HCT116 (cell line): ENCODE results near the gene IREB2. TPM values are rescaled to one million over a fixed set of nuclear protein-coding genes. Genes with fewer than 3 reads are reported as not detected.

Experiments used
- ATAC-seq: fragments of 200-7000 bp; cut with Tn5 transposase; 2 replicates; pipeline ENCODE4 v1.9.1; 2020; ENCODE audit warnings: mild to moderate bottlenecking, moderate library complexity
- BruUV-seq: library from RNA; stranded (reverse); fragments of 400-500 nt; replicated peaks from 2 replicates; lab custom pipeline; 2021; lab: Mats Ljungman, UMichigan
- CTCF ChIA-PET: fragments of 300-600 bp; sonication (Branson Sonifier 250); formaldehyde crosslinking; loops from one replicate; lab custom pipeline; 2021; ENCODE audit warnings: antibody characterized with exemption; lab: Charles Lee
- POLR2A ChIA-PET: fragments of 300-600, 350-600 bp; sonication (Branson Sonifier 250); formaldehyde crosslinking; loops from one replicate; lab custom pipeline; 2021; ENCODE audit warnings: antibody characterized with exemption; lab: Charles Lee
- RAD21 ChIA-PET, 2 experiments: fragments of 300-600 bp; sonication (Branson Sonifier 250); formaldehyde crosslinking; loops; one replicate each; lab custom pipeline; 2023; ENCODE audit warnings: low total read pairs in 2 of 2; ENCODE audit not compliant: uncharacterized antibody in 2 of 2, unreplicated experiment in 2 of 2, low non-redundant PET in 1 of 2; lab: Charles Lee
- DNase-seq: peaks from one replicate; pipeline ENCODE4 v3.0.0-alpha.2; 2010; ENCODE audit warnings: low read depth, low spot score
- H2AFZ ChIP-seq: fragments of 200-600 bp; shearing (Covaris generic), sonication (generic); 2 replicates; pipeline ENCODE4 v1.6.1; 2017; ENCODE audit warnings: low read depth, mixed run types, mixed read lengths, antibody characterized with exemption, low read length; ENCODE audit not compliant: poor library complexity, severe bottlenecking
- H3K27ac ChIP-seq: 2 replicates; pipeline ENCODE4 v1.5.1; 2012; ENCODE audit warnings: low read depth, low read length
- H3K27me3 ChIP-seq: fragments of 200-600 bp; sonication (generic); 2 replicates; pipeline ENCODE4 v1.6.1; 2016; ENCODE audit warnings: mixed run types, low read length, mixed read lengths; ENCODE audit not compliant: insufficient read depth
- H3K36me3 ChIP-seq, 2 experiments: fragments of 200-500 bp in 1 of 2; fragments of 200-600 bp in 1 of 2; sonication (Bioruptor generic) in 1 of 2; sonication (generic) in 1 of 2; 2 replicates each; pipeline versions ENCODE4 v1.5.1 to v1.6.1; 2014 to 2016; ENCODE audit warnings: low read length in 2 of 2, inconsistent platforms in 1 of 2, mixed read lengths in 1 of 2, mixed run types in 1 of 2; ENCODE audit not compliant: insufficient read depth in 2 of 2, control insufficient read depth in 1 of 2
- H3K4me1 ChIP-seq, 2 experiments: fragments of 200-600 bp in 1 of 2; sonication (generic) in 1 of 2; 2 replicates each; pipeline versions ENCODE4 v1.5.1 to v1.6.1; 2012 to 2017; ENCODE audit warnings: low read length in 2 of 2, inconsistent platforms in 1 of 2, mild to moderate bottlenecking in 1 of 2, mixed read lengths in 1 of 2, mixed run types in 1 of 2, moderate library complexity in 1 of 2; ENCODE audit not compliant: insufficient read depth in 2 of 2, control insufficient read depth in 1 of 2
- H3K4me2 ChIP-seq: fragments of 200-600 bp; sonication (generic); 2 replicates; pipeline ENCODE4 v1.6.1; 2017; ENCODE audit warnings: mixed run types, low read length, mixed read lengths
- H3K4me3 ChIP-seq, 2 experiments: fragments of 200-600 bp in 1 of 2; sonication (generic) in 1 of 2; replicated peaks in 1 of 2; 2 replicates each; pipeline ENCODE4 v1.5.1; 2011 to 2016; ENCODE audit warnings: low read length in 2 of 2, control low read depth in 1 of 2, low read depth in 1 of 2, mild to moderate bottlenecking in 1 of 2, mixed read lengths in 1 of 2, mixed run types in 1 of 2
- H3K79me2 ChIP-seq: fragments of 200-600 bp; sonication (generic); 2 replicates; pipeline ENCODE4 v1.6.1; 2017; ENCODE audit warnings: mild to moderate bottlenecking, mixed run types, low read length, moderate library complexity, mixed read lengths; ENCODE audit not compliant: insufficient read depth
- H3K9ac ChIP-seq: fragments of 200-600 bp; sonication (generic); 2 replicates; pipeline ENCODE4 v1.6.1; 2016; ENCODE audit warnings: low read length, mixed read lengths
- H3K9me2 ChIP-seq: fragments of 200-600 bp; sonication (generic), shearing (Covaris generic); 2 replicates; pipeline ENCODE4 v1.6.1; 2017; ENCODE audit warnings: mixed run types, mild to moderate bottlenecking, moderate library complexity; ENCODE audit not compliant: insufficient read depth
- H3K9me3 ChIP-seq, 2 experiments: fragments of 200-500 bp in 1 of 2; fragments of 200-600 bp in 1 of 2; sonication (Bioruptor generic) in 1 of 2; sonication (generic) in 1 of 2; 2 replicates each; pipeline ENCODE4 v1.6.1; 2014 to 2017; ENCODE audit warnings: low read length in 2 of 2, mixed read lengths in 2 of 2, inconsistent platforms in 1 of 2, low read depth in 1 of 2, mild to moderate bottlenecking in 1 of 2, mixed run types in 1 of 2, moderate library complexity in 1 of 2; ENCODE audit not compliant: control insufficient read depth in 1 of 2, insufficient read depth in 1 of 2
- H4K20me1 ChIP-seq: fragments of 200-600 bp; sonication (generic), shearing (Covaris generic); 2 replicates; pipeline ENCODE4 v1.6.1; 2017; ENCODE audit warnings: mixed run types, mild to moderate bottlenecking, moderate library complexity; ENCODE audit not compliant: insufficient read depth
- ATF3 ChIP-seq: IDR thresholded peaks from 2 replicates; pipeline ENCODE4 v1.6.1; 2012
- CBX3 ChIP-seq: IDR thresholded peaks from 2 replicates; pipeline ENCODE4 v1.6.1; 2012; ENCODE audit warnings: low read depth
- CTCF ChIP-seq, 3 experiments: fragments of 200-600 bp in 1 of 3; sonication (generic) in 1 of 3; IDR thresholded peaks in 2 of 3; conservative IDR thresholded peaks in 1 of 3; 2 replicates each; pipeline ENCODE4 v1.5.1; 2012 to 2017; ENCODE audit warnings: low read depth in 2 of 3, low read length in 2 of 3, antibody characterized with exemption in 1 of 3, borderline replicate concordance in 1 of 3, control low read depth in 1 of 3, mild to moderate bottlenecking in 1 of 3, mixed read lengths in 1 of 3, mixed run types in 1 of 3, moderate library complexity in 1 of 3; ENCODE audit not compliant: insufficient read depth in 1 of 3
- EGR1 ChIP-seq: IDR thresholded peaks from 2 replicates; pipeline ENCODE4 v1.6.1; 2012; ENCODE audit warnings: low read depth
- ELF1 ChIP-seq: IDR thresholded peaks from 2 replicates; pipeline ENCODE4 v1.6.1; 2012; ENCODE audit warnings: low read depth, borderline replicate concordance
- EZH2phosphoT487 ChIP-seq: fragments of 200-600 bp; IDR thresholded peaks from 2 replicates; pipeline ENCODE4 v1.6.1; 2018; ENCODE audit warnings: antibody characterized with exemption, borderline replicate concordance
- JUND ChIP-seq: IDR thresholded peaks from 2 replicates; pipeline ENCODE4 v1.6.1; 2012
- POLR2A ChIP-seq: IDR thresholded peaks from 2 replicates; pipeline ENCODE4 v1.7.0; 2011; ENCODE audit warnings: borderline replicate concordance; ENCODE audit not compliant: insufficient read depth, insufficient read length; ENCODE audit errors: extremely low read depth
- POLR2AphosphoS5 ChIP-seq: IDR thresholded peaks from 2 replicates; pipeline ENCODE4 v1.6.1; 2011; ENCODE audit warnings: mild to moderate bottlenecking, low read depth, low read length, moderate library complexity
- RAD21 ChIP-seq: IDR thresholded peaks from 2 replicates; pipeline ENCODE4 v1.6.1; 2012; ENCODE audit warnings: low read depth, mild to moderate bottlenecking
- REST ChIP-seq: IDR thresholded peaks from 2 replicates; pipeline ENCODE4 v1.6.1; 2012; ENCODE audit warnings: low read depth
- SP1 ChIP-seq: IDR thresholded peaks from 2 replicates; pipeline ENCODE4 v1.6.1; 2012; ENCODE audit warnings: low read depth
- SRF ChIP-seq: IDR thresholded peaks from 2 replicates; pipeline ENCODE4 v1.6.1; 2012; ENCODE audit warnings: low read depth
- TCF7L2 ChIP-seq: IDR thresholded peaks from 2 replicates; pipeline ENCODE4 v1.7.0; 2011; ENCODE audit warnings: borderline replicate concordance, inconsistent platforms; ENCODE audit not compliant: insufficient read depth, insufficient read length; ENCODE audit errors: extremely low read depth
- YY1 ChIP-seq: IDR thresholded peaks from 2 replicates; pipeline ENCODE4 v1.6.1; 2011; ENCODE audit warnings: low read length, low read depth, moderate library complexity, mild to moderate bottlenecking; ENCODE audit not compliant: insufficient replicate concordance; ENCODE audit errors: extremely low read depth
- ZFX ChIP-seq: fragments of 450-650 bp; IDR thresholded peaks from 2 replicates; pipeline ENCODE4 v1.6.1; 2017
- ZNF274 ChIP-seq: fragments of 200-500 bp; sonication (Bioruptor generic); IDR thresholded peaks from 2 replicates; pipeline ENCODE4 v1.6.1; 2014; ENCODE audit warnings: mild to moderate bottlenecking, low read depth, low read length, inconsistent platforms
- intact Hi-C: fragments of 100-400 bp; cut with micrococcal nuclease; formaldehyde crosslinking; loops from 2 replicates; pipeline ENCODE4 v1.10.0; 2022
- total RNA-seq: library from RNA; stranded (reverse); gene quantifications from one replicate; pipeline ENCODE4 v1.2.1, GENCODE V29; 2021; ENCODE audit not compliant: unreplicated experiment
- TF ChIP-seq, protein P1 (sequence below): IDR thresholded peaks from 2 replicates; pipeline ENCODE4 v1.6.1; 2012
- TF ChIP-seq, protein P2 (sequence below): IDR thresholded peaks from 2 replicates; pipeline ENCODE4 v1.6.1; 2011; ENCODE audit warnings: mild to moderate bottlenecking, low read length, moderate library complexity; ENCODE audit not compliant: insufficient replicate concordance; ENCODE audit errors: extremely low read depth

The IREB2 gene
- total RNA-seq, 1 experiment from 2014 or later, result 57.6 TPM

GRCh38 chr15:78501857-78502256, 63.8 kb downstream of the IREB2 start:
- no peak for TF ChIP-seq EGR1
- TF ChIP-seq POLR2A, result no peak
- TF ChIP-seq CBX3, result no peak
- TF ChIP-seq YY1, result no peak
- no peak for TF ChIP-seq POLR2AphosphoS5
- TF ChIP-seq TCF7L2, result no peak
- no peak for TF ChIP-seq CTCF (IDR thresholded peaks at IDR 0.05 in 2 of 3, conservative IDR thresholded peaks at IDR 0.05 in 1 of 3; ENCODE audit: borderline replicate concordance in 1 of 3, insufficient read depth in 1 of 3, low read depth in 2 of 3, low read length in 2 of 3)
- TF ChIP-seq JUND, result no peak
- TF ChIP-seq ATF3, result no peak
- TF ChIP-seq, protein P1, sequence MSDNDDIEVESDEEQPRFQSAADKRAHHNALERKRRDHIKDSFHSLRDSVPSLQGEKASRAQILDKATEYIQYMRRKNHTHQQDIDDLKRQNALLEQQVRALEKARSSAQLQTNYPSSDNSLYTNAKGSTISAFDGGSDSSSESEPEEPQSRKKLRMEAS, result no peak
- TF ChIP-seq EZH2phosphoT487, result no peak
- TF ChIP-seq SP1, result no peak
- no peak for TF ChIP-seq ZFX
- TF ChIP-seq, protein P2, sequence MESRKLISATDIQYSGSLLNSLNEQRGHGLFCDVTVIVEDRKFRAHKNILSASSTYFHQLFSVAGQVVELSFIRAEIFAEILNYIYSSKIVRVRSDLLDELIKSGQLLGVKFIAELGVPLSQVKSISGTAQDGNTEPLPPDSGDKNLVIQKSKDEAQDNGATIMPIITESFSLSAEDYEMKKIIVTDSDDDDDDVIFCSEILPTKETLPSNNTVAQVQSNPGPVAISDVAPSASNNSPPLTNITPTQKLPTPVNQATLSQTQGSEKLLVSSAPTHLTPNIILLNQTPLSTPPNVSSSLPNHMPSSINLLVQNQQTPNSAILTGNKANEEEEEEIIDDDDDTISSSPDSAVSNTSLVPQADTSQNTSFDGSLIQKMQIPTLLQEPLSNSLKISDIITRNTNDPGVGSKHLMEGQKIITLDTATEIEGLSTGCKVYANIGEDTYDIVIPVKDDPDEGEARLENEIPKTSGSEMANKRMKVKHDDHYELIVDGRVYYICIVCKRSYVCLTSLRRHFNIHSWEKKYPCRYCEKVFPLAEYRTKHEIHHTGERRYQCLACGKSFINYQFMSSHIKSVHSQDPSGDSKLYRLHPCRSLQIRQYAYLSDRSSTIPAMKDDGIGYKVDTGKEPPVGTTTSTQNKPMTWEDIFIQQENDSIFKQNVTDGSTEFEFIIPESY, result no peak
- no peak for TF ChIP-seq RAD21
- TF ChIP-seq ZNF274, result no peak
- TF ChIP-seq ELF1, result no peak
- no peak for TF ChIP-seq SRF
- no peak for TF ChIP-seq REST
- Histone ChIP-seq H3K4me3 (no peak overlapping the region), H3K4me2 (no peak overlapping the region), H3K9ac (no peak overlapping the region), H4K20me1 (no peaks in the 10 kb centered on the region), H3K27ac (no peak overlapping the region), H3K4me1 (peaks cover under 1 to 7% of the 10 kb centered on the region in 2 experiments; a peak in 3 of 4 replicates), H3K9me3 (no peaks in the 10 kb centered on the region), H2AFZ (no peak overlapping the region), H3K79me2 (no peaks in the 10 kb centered on the region), H3K27me3 (no peaks in the 10 kb centered on the region), H3K36me3 (peaks cover 25 to 26% of the 10 kb centered on the region in 2 experiments; a peak in 3 of 4 replicates), H3K9me2 (no peaks in the 10 kb centered on the region)
- DNase-seq, result no peak
- intact Hi-C loops, result no loop called here
- ChIA-PET POLR2A (no interaction called here), CTCF (no interaction called here), RAD21 (no interaction called here)
- BruUV-seq, result no TSS peak
- no peak for ATAC-seq
